GM20000 (cell line): ENCODE data around the gene CPN2.

Experiments used
- DNase-seq: peaks from one replicate; pipeline ENCODE4 v3.0.0; 2012; ENCODE audit warnings: low spot score
- CTCF ChIP-seq: IDR thresholded peaks from 2 replicates; pipeline ENCODE4 v1.5.1; 2012; ENCODE audit warnings: mild to moderate bottlenecking, control low read depth; ENCODE audit errors: extremely low read depth, missing control alignments

CPN2 gene

GRCh38 chr3:194380326-194380725 is 29.2 kb upstream of the CPN2 start:
- DNase-seq = no peak
- TF ChIP-seq CTCF = no peak

GRCh38 chr3:194379651-194380050 is 28.5 kb upstream of the CPN2 start:
- no peak for TF ChIP-seq CTCF
- no peak for DNase-seq

- DNase-seq = no peak
- no peak for TF ChIP-seq CTCF
These were observed 28.1 kb upstream of the CPN2 start for GRCh38 chr3:194379231-194379630.

- TF ChIP-seq CTCF = no peak
- no peak for DNase-seq
These were observed 26.6 kb upstream of the CPN2 start for GRCh38 chr3:194377708-194378107.

GRCh38 chr3:194376241-194376560 is 25.1 kb upstream of the CPN2 start:
- DNase-seq = no peak
- TF ChIP-seq CTCF = no peak

GRCh38 chr3:194375473-194376240 is 24.5 kb upstream of the CPN2 start:
- no peak for DNase-seq
- TF ChIP-seq CTCF = no peak

GRCh38 chr3:194374935-194375334 is 23.8 kb upstream of the CPN2 start:
- no peak for TF ChIP-seq CTCF
- no peak for DNase-seq
